Suppressor macrophage treated with lipopolysaccharide for 4 hours (primary cell): ENCODE measurements around the gene LRRC18.

Source experiments
- DNase-seq: peaks from one replicate; pipeline ENCODE4 v3.0.0-alpha.2; 2020

The LRRC18 gene

GRCh38 chr10:48905311-48905710 lies 34.3 kb downstream of the LRRC18 start:
- DNase-seq = no peak

GRCh38 chr10:48904861-48905260 lies 34.8 kb downstream of the LRRC18 start:
- DNase-seq = no peak

DNA sequence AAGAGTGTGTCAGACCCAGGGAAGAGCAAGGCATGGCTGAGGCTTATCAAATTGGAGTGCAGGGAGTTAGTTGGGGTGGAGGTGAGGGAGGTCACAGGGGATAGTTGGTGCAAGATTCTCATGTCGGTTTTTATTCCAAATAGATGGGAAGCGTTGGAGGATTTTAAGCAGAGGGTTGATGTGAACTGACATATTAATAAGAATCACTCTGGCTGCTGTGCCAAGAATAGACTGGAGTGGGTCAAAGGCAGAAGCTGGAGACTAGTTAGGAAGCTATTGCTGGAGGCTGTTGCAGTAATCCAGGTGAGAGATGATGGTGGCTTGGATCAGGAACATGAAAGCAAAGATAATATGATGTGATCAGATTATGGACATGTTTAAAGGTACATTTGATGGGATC lies 36.5 kb downstream of the LRRC18 start:
- DNase-seq = no peak

GRCh38 chr10:48902096-48902495 lies 37.5 kb downstream of the LRRC18 start:
- DNase-seq = no peak

DNA sequence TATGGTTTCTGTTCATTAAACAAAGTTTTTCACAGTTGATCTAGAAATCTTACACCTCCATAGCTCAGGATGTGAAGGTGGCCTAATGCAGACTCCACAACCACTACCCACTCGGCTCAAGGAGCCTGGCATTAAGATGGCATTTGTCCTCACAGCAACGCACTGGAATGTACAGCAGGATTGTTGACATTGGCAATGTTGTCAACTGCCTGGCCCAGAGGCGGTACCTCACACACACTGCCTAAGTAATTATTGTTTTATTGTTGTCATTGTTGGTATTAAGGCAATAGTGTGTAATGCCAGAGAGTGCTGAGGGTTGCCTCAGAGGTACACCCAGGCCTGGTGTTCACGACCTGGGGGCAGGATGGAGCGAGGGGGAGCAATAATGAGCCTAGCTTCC lies 38.3 kb downstream of the LRRC18 start:
- no peak for DNase-seq

GRCh38 chr10:48900371-48900801 lies 39.3 kb downstream of the LRRC18 start:
- DNase-seq = peak; percentile 56

- DNase-seq = no peak
These were observed 39.9 kb downstream of the LRRC18 start for GRCh38 chr10:48899781-48900180.

DNA sequence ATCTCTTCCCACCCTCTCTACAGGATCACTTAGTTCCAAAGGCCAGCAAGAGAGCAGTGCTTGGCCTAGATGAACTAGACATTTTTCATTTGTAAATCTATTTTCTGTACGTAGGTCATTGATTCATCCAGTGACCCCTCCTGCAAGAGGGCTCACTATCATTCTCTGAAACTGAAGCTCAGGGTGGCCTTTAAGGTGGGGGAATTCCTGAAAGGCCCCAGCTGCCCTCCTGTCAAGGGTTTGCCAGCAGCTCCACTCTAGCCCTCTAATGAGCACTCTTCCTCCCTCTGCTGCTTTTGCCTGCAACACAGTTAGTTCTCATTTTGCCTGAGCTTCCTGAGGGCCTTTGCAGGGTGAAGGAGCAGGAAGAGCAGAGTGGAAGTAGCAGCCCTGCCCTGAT lies 41.2 kb downstream of the LRRC18 start:
- DNase-seq = no peak

DNA sequence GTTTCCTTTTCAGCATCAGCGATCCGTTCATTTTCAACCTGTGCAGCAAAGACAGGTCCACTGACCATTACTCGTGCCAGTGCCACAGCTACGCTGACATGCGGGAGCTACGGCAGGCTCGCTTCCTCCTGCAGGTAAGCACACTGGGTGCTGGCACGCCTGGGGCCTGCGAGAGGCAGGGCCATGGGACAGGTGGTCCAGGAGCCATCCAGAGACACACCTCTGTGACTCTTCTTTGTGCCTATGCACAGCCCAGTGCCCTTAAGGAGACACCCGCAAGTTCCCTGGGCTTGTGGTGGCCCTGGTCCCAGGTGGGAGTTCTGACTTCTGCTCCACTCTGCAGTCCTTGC lies 42.2 kb downstream of the LRRC18 start:
- no peak for DNase-seq

DNA sequence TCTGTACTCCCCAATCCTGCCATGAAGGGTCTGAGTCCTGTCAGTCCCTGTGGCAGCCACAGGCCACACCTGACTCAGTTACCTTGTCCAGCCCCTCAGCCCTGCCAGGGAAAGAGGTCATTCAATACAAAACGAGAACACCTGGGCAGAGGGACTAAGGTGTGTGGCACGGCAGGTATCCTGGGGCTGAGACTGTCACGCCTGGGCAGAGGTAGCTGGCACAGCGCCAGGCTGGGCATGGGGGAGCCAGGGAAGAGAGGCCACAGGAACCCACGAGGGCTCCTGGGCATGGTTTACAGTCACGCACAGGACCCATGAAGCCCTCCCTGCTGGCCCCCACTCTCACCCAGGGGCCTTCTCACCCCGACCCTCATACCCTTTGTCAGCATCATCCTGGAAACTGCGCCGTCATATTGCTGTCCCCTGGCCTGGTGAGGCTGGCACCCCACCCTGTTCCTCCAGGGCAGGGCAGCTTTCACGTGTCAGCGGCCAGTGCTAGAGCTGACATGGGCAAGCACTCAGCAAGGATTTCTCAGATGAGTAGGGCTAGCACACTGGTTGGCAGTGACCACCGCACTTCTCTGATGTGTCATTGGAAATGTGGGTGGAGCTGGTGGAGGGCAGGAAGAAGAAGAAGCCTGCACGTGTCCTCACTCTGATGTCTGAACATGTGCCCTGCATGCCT lies 42.7 kb downstream of the LRRC18 start:
- no peak for DNase-seq

DNA sequence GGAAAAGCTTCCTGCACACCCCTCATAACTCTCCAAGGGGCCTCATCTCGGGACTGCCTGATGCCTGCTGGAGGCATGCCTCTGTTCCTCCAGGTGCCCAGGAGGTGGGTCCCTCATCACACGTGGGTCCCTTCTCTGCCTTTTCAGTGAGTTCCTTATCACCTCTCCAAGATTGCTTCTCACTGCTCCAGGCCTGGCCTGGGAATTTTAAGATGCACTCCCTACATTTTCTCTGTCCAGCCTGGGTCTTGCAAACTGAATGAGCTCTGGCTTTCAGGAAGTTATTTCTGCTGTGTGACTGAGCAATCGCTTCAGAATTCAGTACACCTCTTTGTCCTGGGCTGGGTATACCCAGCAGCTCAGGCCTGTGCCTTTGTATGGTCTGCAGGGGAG lies 43.8 kb downstream of the LRRC18 start:
- no peak for DNase-seq

DNA sequence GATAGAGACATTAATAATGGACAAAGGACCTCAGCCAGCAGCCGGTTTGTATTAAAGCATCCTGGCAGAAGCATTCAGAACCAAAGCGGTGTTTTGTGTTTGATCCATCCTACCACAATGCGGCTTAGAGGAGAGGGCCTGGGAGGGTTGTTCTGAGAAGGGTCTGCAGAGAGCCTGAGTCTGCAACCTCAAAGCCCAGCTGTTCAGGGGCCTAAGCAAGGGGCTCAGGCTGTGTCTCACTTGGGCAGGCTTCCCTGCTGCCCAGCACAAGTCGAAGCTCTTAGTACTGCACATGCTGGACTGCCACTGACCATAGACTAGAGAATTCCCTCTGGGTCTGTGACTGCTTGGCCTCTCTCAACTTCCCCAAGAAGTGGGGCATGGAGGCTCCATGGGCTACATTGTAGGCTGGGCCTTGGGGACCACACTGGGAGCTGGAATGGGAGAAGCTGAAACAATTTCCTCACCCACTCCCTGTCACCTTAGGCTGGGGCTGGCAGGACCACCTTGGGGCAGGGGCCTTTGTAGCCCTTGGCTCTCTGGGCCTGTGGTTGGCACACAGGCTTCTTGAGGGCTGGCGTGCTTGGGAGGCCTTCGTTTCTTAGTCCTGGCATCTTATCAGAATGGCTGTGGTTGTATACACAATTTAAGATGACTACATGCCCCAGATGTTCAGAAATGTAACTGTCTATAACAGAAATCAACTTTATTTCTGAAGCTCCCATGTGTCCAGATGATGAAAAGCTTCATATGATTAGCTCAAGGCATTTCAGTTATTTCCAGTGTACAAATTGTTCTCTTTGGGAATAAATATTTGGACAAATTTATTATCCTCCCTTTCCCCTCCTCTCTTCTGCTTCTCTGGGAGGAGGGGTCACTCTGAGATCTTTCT lies 44.5 kb downstream of the LRRC18 start:
- no peak for DNase-seq

GRCh38 chr10:48890888-48891850 lies 48.5 kb downstream of the LRRC18 start:
- DNase-seq = no peak

DNA sequence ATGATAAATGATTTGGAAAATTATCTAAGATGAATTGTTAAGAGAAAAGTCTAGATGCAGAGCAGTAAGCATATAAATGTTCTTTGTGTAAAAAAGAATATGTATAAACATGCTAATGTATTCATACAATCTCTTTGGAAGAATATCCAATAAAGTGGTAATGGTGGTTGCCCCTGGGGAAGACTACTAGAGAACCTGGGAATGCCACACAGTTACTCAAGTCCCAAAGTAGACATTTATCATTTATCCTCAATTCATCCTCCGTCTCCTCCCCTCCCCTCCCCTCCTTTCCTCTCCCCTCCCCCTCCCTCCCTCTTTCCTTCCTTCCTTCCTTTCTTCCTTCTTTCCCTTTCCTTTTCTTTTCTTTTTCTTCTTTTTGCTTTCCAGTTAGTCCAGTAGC lies 51.7 kb downstream of the LRRC18 start:
- DNase-seq = no peak

DNA sequence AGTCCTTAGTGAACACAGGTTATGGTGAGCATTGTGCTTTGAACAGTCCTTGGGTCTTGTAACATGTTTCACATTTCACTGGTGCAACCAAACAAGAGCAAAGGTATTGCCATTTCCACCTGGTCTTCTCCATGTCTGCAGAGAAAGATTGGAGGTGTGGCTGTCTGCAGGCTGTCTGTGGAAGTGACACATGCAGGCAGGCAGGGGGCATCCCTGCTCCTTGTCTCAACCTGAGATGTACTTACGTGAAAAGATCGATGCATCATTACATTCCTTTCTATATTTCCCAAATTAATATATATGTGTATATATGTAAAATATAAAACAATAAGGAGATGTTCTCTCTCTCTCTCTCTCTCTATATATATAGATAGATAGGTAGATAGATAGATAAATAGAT lies 54.3 kb downstream of the LRRC18 start:
- no peak for DNase-seq

GRCh38 chr10:48884179-48885045 lies 55.2 kb downstream of the LRRC18 start:
- DNase-seq = no peak

DNA sequence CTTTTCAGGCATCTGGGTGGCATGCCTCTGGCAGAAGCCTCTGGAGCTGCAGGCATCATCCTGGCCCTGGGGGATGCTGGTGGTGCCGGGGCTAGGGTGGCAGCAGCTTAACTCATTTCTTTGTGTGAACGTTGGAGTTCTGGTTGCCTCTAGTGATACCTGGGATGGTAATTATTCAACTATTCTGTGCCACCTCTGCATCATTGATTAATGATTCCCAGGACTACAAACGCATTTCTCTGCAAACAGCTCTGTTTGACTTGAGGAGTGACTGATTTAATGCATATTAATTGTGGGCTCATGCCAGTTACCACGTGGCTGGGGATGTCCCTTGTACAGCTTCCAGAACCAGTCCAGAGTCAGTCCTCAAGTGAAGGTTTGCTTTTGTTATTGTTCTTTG lies 55.9 kb downstream of the LRRC18 start:
- DNase-seq = no peak

DNA sequence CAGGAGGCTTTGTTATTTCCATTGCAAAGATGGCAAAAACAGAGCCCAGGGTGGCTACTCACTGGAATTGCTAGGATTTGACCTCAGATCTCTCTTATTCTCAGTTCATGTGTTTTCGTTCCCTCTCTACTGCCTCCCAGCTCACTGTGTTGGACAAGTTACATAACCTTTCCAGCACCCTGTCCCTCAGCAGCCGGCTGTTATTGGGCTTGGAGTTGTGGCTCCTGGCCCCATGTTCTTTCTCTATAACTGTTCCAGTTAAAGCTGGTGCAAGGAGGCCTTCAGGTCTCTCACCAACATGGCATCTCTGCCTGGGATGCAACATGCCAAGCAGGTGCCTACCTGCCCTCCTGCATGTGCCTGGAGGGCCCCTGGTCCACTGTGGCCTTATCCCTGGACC lies 56.8 kb downstream of the LRRC18 start:
- DNase-seq = no peak

DNA sequence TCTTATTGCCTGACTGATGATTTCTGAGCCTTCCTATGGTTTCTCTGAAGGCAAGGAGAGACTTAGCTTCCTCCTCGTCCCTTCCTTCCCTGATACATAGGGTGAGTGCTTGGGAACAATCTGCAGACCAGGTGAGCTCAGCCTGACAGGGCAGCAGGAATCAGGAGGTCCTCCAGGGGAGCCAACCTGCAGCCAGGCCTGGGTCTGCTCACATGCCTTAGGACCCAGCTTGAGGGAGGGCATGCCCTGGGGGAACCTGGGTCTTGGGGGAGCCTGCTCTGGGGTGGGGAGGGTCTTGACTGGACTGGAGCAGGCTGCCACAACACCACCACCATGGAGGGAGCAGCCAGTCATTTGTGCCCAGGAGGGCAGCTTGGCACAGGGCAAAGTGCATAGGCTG lies 57.7 kb downstream of the LRRC18 start:
- no peak for DNase-seq

GRCh38 chr10:48880016-48880705 lies 59.5 kb downstream of the LRRC18 start:
- no peak for DNase-seq

DNA sequence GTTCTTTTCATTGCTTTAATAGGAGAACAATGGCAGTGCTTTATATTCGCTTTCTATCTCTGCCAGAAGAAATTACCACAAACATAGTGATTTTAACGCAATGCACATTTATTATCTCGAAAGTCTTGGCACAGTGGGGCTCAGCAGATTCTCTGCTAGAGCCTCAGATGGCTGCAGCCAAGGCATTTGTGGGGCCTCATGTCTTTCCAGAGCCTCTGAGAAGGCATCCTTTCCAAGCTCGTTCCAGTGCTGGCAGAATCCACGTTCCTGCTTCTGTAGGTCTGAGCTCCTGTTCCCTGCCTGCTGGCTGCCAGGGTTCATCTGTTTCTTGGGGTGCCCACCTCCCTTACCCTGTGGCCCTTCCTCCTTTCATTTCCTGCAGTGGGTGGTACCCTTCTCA lies 60.2 kb downstream of the LRRC18 start:
- DNase-seq = no peak

- DNase-seq = no peak
These were observed 61.5 kb downstream of the LRRC18 start for GRCh38 chr10:48878091-48878490.
